GM13976 (cell line): ENCODE results near the gene MEIKIN.

Experiments
- DNase-seq: peaks from one replicate; pipeline ENCODE4 v3.0.0; 2012; ENCODE audit warnings: low spot score
- CTCF ChIP-seq: IDR thresholded peaks from 2 replicates; pipeline ENCODE4 v1.5.1; 2012; ENCODE audit warnings: borderline replicate concordance, mild to moderate bottlenecking; ENCODE audit not compliant: insufficient read depth; ENCODE audit errors: extremely low read depth, missing control alignments, control extremely low read depth
- in situ Hi-C: fragments of 300-500 bp; cut with MboI; formaldehyde crosslinking; loops from one replicate; pipeline ENCODE4 v1.12.0; 2022; ENCODE audit warnings: low sequenced_read_pairs, mixed read lengths, inconsistent platforms; ENCODE audit not compliant: unreplicated experiment

MEIKIN gene

GRCh38 chr5:131759704-131760103, 185.8 kb downstream of the MEIKIN start:
- no peak for TF ChIP-seq CTCF
- in situ Hi-C loops, result no loop called here

GRCh38 chr5:131758520-131758900, 187.0 kb downstream of the MEIKIN start:
- TF ChIP-seq CTCF, result no peak
- in situ Hi-C loops, result no loop called here
- no peak for DNase-seq

More at GRCh38 chr5:131759704-131760103, 185.8 kb downstream of the MEIKIN start:
- no peak for DNase-seq

GRCh38 chr5:131757830-131758519, 187.5 kb downstream of the MEIKIN start:
- TF ChIP-seq CTCF, result no peak
- no peak for DNase-seq
- in situ Hi-C loops, result no loop called here
